Frontal cortex (tissue), 4 donors: ENCODE results near the gene ADCY2. TPM values are rescaled to one million over a fixed set of nuclear protein-coding genes. Genes with fewer than 3 reads are reported as not detected.

Experiments
- DNase-seq, 2 donors: peaks; one replicate each; pipeline ENCODE4 v3.0.0; 2012; ENCODE audit warnings: low spot score in 2 of 2
- FAIRE-seq: peaks from 2 replicates; lab custom pipeline; 2012; peaks lifted over from hg19 to GRCh38; lab: Jason Lieb, UNC
- total RNA-seq: library from RNA; depleted of rRNA; stranded (reverse); fragments of >200 nt; gene quantifications from one replicate; pipeline ENCODE4 v1.2.3, GENCODE V29; 2014
- donor health status: control.
- donor health status: control.
- donor health status: control.

The ADCY2 gene
- total RNA-seq, 1 donor from 2014 or later, result 20.4 TPM

DNA sequence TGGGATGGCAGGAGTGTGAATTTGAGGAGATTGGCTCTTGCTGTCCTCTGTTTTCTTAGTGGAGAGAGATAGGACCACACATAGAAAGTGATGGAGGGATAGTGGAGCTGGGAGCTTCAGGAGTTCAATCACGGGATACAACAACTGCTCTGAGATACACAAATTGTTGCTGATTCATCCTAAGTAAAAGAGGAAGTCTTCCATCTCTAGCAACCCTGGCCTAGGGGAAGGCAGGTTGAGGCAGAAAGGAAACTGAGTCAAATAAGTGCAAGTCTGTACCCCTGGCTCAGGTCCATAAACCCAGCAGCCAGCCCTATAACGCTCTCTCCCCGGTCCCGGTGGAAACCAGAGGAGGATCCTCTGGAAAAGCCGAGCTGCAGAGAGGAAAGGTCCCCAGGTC is 97.7 kb downstream of the ADCY2 start:
- FAIRE-seq, result no peak
- no peak for DNase-seq

DNA sequence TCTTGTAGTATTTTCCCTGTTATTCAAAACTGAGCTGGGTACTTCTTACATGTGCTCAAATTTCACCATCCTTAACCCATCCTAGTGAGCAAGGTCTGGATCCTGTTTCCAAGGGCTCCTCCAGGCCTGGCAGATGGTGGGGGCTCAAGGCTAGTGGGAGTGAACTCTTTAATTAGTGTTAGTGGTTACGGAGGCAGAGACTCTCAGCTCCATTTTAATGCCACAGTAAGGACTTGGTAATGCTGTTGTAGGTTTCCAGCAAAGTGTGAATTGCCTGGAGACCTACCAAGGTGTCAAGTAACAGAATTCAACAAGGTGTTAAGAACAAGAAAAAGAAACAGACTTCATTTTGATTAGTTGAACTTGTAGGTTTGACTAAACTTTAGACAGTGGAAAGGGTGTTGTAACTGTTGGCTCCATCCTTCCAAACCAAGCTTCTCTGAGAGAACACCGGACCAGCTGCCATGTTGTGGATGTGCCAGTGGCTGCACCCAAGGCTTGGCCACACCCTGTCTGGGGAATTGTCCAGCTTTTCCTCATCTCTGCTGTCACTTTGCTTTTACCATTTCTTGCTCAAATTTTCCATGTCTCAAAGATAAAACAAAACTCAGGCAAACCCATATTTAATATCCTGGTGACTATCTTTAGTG is 98.7 kb downstream of the ADCY2 start:
- DNase-seq, result no peak
- no peak for FAIRE-seq

GRCh38 chr5:7495131-7495517 is 99.2 kb downstream of the ADCY2 start:
- FAIRE-seq, result no peak
- DNase-seq, result no peak

DNA sequence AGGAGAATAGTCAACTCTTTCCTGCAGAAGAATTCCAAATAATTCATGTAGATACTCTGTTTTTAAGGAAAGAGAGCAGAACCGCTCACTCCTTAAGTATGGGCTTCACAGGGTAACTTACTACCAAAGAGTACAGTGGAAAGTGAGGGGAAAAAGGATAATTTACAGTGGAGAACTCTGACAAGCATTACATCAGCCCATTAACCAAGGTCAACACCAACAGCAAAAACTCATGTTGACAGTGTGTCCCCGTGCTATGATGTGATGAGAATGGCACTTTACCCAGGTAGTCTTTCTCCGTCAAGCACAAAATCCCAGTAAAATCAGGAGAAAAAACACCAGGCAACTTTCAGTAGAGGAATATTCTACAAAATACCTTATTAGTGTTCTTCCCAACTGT is 104.3 kb downstream of the ADCY2 start:
- FAIRE-seq, result no peak
- DNase-seq, result no peak

DNA sequence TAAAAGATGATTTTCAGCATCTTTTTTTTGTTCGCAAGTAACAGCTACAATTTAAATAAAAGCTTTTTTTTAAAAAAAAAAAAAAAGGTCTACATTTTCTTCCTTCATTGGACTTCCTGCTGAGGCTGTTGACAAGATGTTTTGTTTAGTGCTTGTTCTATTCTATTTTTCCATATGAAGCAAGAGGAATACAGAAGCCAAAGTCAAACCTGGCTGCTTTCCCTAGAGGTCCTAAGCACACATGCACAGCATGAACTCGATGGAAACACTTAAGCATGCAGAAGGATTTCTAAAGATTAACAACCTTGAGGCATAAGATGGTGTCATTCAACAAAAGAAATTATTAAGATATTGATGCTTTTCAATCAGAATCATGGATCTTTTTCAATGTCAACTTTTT is 105.1 kb downstream of the ADCY2 start:
- no peak for DNase-seq
- no peak for FAIRE-seq

GRCh38 chr5:7503564-7503963 is 107.6 kb downstream of the ADCY2 start:
- FAIRE-seq (no peak), DNase-seq (no peak)

DNA sequence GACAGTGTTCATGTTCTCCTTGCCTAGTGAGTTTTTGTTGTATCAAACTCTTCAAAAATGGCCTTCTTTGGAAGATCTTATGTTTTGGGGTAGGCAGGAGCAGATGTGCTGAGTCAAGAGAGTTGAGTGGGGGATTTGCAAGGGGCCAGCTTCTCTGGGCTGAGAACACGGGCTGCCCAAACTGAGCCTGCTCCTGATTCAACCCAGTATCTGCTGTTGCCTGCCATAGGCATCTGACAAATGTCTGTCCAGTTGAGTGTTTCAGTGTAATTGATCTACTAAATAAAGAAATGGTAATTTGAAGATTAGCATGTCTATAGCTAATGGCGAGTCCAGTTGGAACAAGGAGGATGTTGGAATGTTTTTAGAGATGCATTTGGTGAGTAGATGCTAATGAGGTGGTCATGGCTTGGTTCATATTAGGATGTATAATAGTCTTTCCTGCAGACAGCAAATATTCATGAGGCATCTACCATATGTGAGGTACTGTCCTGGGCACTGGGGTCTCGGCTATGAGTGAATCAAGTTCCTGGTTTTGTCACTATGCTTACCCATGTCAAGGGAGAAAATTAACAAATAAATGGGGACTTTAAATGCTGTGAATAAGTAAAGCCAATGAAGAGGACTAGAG is 119.5 kb downstream of the ADCY2 start:
- no peak for DNase-seq
- FAIRE-seq, result no peak

DNA sequence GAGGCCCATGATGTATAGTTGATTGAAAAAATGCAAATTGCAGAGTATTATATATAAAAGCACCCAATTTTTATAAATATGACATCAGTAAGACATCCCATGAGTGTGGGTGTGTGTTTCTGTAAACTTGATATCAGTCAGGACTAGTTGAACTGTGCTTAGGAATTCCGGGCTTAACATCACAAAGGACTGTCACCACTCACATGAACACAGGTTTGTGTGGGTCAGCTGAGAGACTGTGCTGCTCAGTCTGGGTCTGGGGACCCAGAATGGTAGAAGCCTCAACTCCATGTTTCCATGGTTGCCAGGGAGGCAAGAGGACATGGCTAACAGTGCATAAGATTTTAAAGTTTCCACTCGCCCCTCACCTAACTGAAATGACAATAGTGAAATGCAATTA is 120.3 kb downstream of the ADCY2 start:
- FAIRE-seq, result no peak
- no peak for DNase-seq

DNA sequence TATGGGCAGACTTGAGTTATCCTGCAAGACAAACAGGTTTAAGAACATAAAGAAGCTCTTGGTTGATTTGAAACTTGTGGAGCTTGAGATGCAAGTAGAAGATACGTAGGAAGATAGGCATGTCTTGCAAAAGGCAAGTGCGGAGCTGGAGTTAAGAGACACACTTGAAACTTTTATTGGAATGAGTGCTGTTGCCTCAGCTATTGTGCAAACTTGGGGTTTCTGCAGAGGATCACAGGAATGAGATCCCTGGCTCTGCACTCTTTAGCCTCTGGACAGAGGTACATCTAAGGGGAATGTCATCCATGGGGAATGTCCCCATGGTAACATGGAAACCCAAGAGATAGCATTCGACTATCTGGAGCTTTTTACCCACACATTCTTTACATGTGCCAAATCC is 121.1 kb downstream of the ADCY2 start:
- DNase-seq (no peak), FAIRE-seq (no peak)

GRCh38 chr5:7518947-7519560 is 123.1 kb downstream of the ADCY2 start:
- no peak for DNase-seq
- no peak for FAIRE-seq

GRCh38 chr5:7519564-7519963 is 123.6 kb downstream of the ADCY2 start:
- no peak for DNase-seq
- FAIRE-seq, result no peak

- DNase-seq (no peak), FAIRE-seq (no peak)
Observed at GRCh38 chr5:7529880-7530279, 133.9 kb downstream of the ADCY2 start.

- no peak for FAIRE-seq
- no peak for DNase-seq
Observed at GRCh38 chr5:7533941-7534340, 138.0 kb downstream of the ADCY2 start.

DNA sequence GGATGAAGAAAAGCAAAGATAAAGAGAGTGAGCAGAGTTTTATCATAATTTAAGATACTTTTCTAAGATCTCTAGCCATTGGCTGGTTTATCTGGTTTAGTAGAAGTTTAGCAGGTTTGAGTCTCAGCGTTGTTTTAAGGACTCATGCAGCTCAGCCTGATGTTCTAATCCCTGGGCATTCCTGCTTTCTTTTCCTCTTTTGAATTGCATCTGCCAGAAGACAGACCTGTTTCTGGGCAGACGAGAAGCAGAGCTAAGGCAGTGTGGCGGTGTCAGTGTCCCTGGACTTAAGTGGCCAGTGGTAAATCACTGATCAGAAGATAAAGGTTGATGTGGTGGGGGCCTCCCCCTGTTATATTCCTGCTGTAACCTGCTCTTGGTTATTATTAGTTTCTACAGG is 138.6 kb downstream of the ADCY2 start:
- FAIRE-seq, result no peak
- DNase-seq, result no peak

DNA sequence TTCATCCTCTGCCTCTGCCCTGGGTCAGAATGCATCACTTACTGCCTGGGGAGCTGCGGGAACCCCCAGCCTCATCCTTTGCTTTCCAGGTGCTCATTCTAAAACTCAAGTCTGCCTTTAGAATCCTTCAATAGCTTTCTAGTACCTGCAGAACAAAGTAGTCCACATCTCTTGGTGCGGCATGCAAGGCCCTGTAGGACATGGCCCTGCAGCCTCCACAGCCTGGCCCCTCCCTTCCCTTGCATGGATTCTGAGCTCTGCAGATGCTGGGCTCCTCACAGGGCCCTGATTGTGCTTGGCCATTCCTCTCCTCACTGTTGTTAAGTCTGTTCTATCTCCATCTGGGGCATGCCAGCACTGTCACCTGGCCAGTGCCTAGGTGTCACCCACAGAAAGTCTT is 141.6 kb downstream of the ADCY2 start:
- DNase-seq (no peak), FAIRE-seq (no peak)

- no peak for FAIRE-seq
- DNase-seq, result no peak
Observed at GRCh38 chr5:7539571-7539970, 143.6 kb downstream of the ADCY2 start.

DNA sequence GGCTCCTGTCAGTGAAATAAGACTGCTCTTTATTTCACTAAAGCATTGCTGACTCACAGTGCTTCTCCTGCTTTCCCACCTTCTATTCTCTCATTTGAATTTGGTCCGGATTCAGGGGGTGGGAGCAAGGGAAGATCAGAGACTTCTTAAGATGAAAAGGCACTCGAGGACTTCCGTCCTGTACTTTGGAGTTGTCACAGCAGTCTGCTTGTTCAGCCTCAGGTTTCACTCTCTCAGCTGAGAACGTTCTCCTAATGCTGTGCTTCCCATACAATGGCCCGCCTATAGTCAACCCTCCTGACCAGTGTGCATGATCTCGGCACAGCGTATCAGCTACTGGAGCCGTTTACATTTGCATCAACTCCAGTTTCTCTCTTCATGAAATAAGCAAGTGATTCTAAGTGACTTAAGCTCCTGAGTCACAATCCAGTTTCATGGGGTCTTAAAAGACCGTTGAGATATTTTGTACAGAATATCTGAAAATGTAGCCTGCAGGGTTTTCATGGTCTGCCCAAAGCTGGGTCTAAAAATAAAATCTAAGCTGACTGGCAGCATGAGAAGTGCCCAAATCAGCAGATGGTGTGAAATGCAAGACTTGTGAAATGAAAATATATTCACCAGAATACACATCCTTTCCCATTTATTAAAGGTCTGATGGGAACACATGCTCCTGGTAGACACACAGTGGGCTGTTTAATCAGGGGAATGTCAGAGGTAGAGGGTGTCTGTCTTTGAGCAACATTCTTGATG is 145.0 kb downstream of the ADCY2 start:
- no peak for DNase-seq

DNA sequence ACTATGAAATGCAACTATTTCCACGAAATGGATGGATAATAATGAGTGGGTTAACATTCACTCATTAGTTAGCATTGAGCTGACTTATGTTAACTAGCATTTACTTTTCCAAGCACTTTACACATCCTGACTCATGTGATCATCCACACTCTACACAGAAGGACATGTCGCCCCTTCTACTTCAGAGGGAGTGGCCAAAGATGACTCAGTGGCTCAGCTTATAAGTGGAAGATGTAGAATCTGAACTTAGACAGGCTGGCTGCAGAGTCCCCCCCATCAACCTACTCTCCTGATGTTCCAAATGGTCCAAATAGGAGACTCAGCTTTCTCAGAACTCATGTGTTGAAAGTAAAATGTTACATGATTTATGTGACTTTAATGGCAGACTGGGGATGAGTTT is 146.0 kb downstream of the ADCY2 start:
- FAIRE-seq, result no peak
- no peak for DNase-seq

More for the DNA sequence above, 145.0 kb downstream of the ADCY2 start:
- FAIRE-seq, result no peak

DNA sequence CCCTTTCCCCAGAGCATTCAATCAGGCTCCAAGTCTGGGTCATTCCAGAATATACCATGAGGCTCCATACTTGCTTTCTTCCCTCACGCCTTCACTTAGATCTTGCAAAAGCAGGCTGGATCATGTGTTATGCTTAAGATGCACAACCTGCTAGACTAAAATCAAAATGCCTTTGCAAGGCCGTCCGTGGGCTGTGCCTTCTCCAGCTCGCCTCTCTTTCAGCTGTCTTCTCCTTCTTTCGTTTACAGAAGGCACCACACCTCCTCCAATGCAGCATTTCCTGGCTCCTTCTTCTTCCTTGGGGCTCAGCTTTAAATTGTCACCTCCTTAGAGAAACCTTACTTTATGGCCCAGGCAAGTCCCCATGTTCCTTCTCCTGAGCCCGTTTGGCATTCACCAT is 150.6 kb downstream of the ADCY2 start:
- no peak for DNase-seq
- no peak for FAIRE-seq

- no peak for DNase-seq
- FAIRE-seq, result no peak
Observed at GRCh38 chr5:7548596-7548995, 152.7 kb downstream of the ADCY2 start.

- DNase-seq (no peak), FAIRE-seq (no peak)
Observed at GRCh38 chr5:7565559-7565958, 169.6 kb downstream of the ADCY2 start.
